Astrocyte (in vitro differentiated cells and primary cell): Measurements from ENCODE around the gene PDE6H. TPM values are rescaled to one million over a fixed set of nuclear protein-coding genes. Genes with fewer than 3 reads are reported as not detected.

Experiments used
- DNase-seq: peaks from one replicate; pipeline ENCODE4 v3.0.0-alpha.2; 2010; ENCODE audit warnings: low read depth
- FAIRE-seq: peaks from 2 replicates; lab custom pipeline; 2011; peaks lifted over from hg19 to GRCh38; lab: Jason Lieb, UNC
- H2AFZ ChIP-seq: 2 replicates; pipeline ENCODE4 v1.6.0; 2012; ENCODE audit warnings: low read depth, low read length, inconsistent platforms
- H3K27ac ChIP-seq: 2 replicates; pipeline ENCODE4 v1.5.1; 2011; ENCODE audit warnings: low read depth, low read length, inconsistent platforms
- H3K27me3 ChIP-seq: 2 replicates; pipeline ENCODE4 v1.6.0; 2011; ENCODE audit warnings: low read length, inconsistent platforms; ENCODE audit not compliant: insufficient read depth
- H3K36me3 ChIP-seq: 2 replicates; pipeline ENCODE4 v1.5.1; 2011; ENCODE audit warnings: low read length, inconsistent platforms; ENCODE audit not compliant: insufficient read depth
- H3K4me1 ChIP-seq: 2 replicates; pipeline ENCODE4 v1.5.1; 2011; ENCODE audit warnings: low read length, inconsistent platforms; ENCODE audit not compliant: insufficient read depth
- H3K4me2 ChIP-seq: 2 replicates; pipeline ENCODE4 v1.6.0; 2012; ENCODE audit warnings: low read length, inconsistent platforms
- H3K4me3 ChIP-seq: 2 replicates; pipeline ENCODE4 v1.5.1; 2011; ENCODE audit warnings: low read depth, mild to moderate bottlenecking, low read length, inconsistent platforms; ENCODE audit not compliant: insufficient read depth
- H3K79me2 ChIP-seq: 2 replicates; pipeline ENCODE4 v1.6.0; 2012; ENCODE audit warnings: mild to moderate bottlenecking, low read length, inconsistent platforms; ENCODE audit not compliant: insufficient read depth
- H3K9ac ChIP-seq: 2 replicates; pipeline ENCODE4 v1.6.0; 2012; ENCODE audit warnings: mild to moderate bottlenecking, low read length, inconsistent platforms
- H3K9me3 ChIP-seq: 2 replicates; pipeline ENCODE4 v1.5.1; 2012; ENCODE audit warnings: low read depth, mild to moderate bottlenecking, low read length, inconsistent platforms; ENCODE audit not compliant: insufficient read depth
- H4K20me1 ChIP-seq: 2 replicates; pipeline ENCODE4 v1.6.0; 2012; ENCODE audit warnings: low read length, inconsistent platforms; ENCODE audit not compliant: insufficient read depth
- H3K27ac Mint-ChIP-seq: one replicate; pipeline ENCODE4 v1.8.0; 2021; ENCODE audit warnings: mild to moderate bottlenecking, mixed read lengths; ENCODE audit not compliant: unreplicated experiment
- H3K27me3 Mint-ChIP-seq: one replicate; pipeline ENCODE4 v1.8.0; 2021; ENCODE audit warnings: low read depth, mixed read lengths; ENCODE audit not compliant: unreplicated experiment
- H3K36me3 Mint-ChIP-seq: one replicate; pipeline ENCODE4 v1.8.0; 2021; ENCODE audit warnings: low read depth, mixed read lengths; ENCODE audit not compliant: unreplicated experiment
- H3K4me1 Mint-ChIP-seq: one replicate; pipeline ENCODE4 v1.8.0; 2021; ENCODE audit warnings: low read depth, mixed read lengths; ENCODE audit not compliant: unreplicated experiment
- H3K4me3 Mint-ChIP-seq: one replicate; pipeline ENCODE4 v1.8.0; 2021; ENCODE audit warnings: mild to moderate bottlenecking, moderate library complexity, mixed read lengths; ENCODE audit not compliant: unreplicated experiment
- H3K9me3 Mint-ChIP-seq: one replicate; pipeline ENCODE4 v1.8.0; 2021; ENCODE audit warnings: mild to moderate bottlenecking, mixed read lengths; ENCODE audit not compliant: unreplicated experiment
- CTCF ChIP-seq: IDR thresholded peaks from 2 replicates; pipeline ENCODE4 v1.5.1; 2011; ENCODE audit warnings: low read depth, mild to moderate bottlenecking, inconsistent platforms, low read length, moderate library complexity; ENCODE audit not compliant: insufficient read depth
- EZH2 ChIP-seq: IDR thresholded peaks from 2 replicates; pipeline ENCODE4 v1.6.1; 2012; ENCODE audit warnings: mild to moderate bottlenecking, low read length, inconsistent platforms; ENCODE audit not compliant: insufficient read depth
- total RNA-seq: library from RNA; stranded (reverse); gene quantifications from 2 replicates; pipeline ENCODE4 v1.2.1, GENCODE V29; 2021

PDE6H gene
- total RNA-seq, 1 donor from 2014 or later, result not detected

- DNase-seq (no peak), FAIRE-seq (no peak)
- TF ChIP-seq EZH2 (no peak), CTCF (no peak)
- Mint-ChIP-seq H3K36me3 (no peaks in the 10 kb centered on the region), H3K27me3 (no peaks in the 10 kb centered on the region), H3K4me1 (peaks cover 12% of the 10 kb centered on the region), H3K4me3 (no peak overlapping the region), H3K9me3 (peaks cover 4% of the 10 kb centered on the region), H3K27ac (no peak overlapping the region)
- no peak overlapping the region for H3K27ac ChIP-seq
- no peak overlapping the region for H2AFZ ChIP-seq
- H3K79me2 ChIP-seq, result no peaks in the 10 kb centered on the region
- no peaks in the 10 kb centered on the region for H3K36me3 ChIP-seq
- H3K4me2 ChIP-seq, result no peak overlapping the region
- H3K4me3 ChIP-seq, result no peak overlapping the region
- H4K20me1 ChIP-seq, result no peaks in the 10 kb centered on the region
- H3K9me3 ChIP-seq, result no peaks in the 10 kb centered on the region
- H3K27me3 ChIP-seq, result no peaks in the 10 kb centered on the region
- no peak overlapping the region for H3K9ac ChIP-seq
- H3K4me1 ChIP-seq, result no peaks in the 10 kb centered on the region
These were observed 16.9 kb downstream of the PDE6H start for GRCh38 chr12:14989790-14990189.

- Mint-ChIP-seq H3K4me1 (peaks cover 12% of the 10 kb centered on the region), H3K27me3 (no peaks in the 10 kb centered on the region), H3K36me3 (no peaks in the 10 kb centered on the region), H3K9me3 (peaks cover 4% of the 10 kb centered on the region), H3K27ac (no peak overlapping the region), H3K4me3 (no peak overlapping the region)
- no peak overlapping the region for H2AFZ ChIP-seq
- FAIRE-seq, result peak; percentile 17
- no peaks in the 10 kb centered on the region for H3K79me2 ChIP-seq
- no peaks in the 10 kb centered on the region for H3K9me3 ChIP-seq
- no peak overlapping the region for H3K4me2 ChIP-seq
- no peaks in the 10 kb centered on the region for H3K4me1 ChIP-seq
- TF ChIP-seq CTCF, result no peak
- TF ChIP-seq EZH2, result no peak
- H3K36me3 ChIP-seq, result no peaks in the 10 kb centered on the region
- no peaks in the 10 kb centered on the region for H4K20me1 ChIP-seq
- H3K9ac ChIP-seq, result no peak overlapping the region
- DNase-seq, result no peak
- H3K27me3 ChIP-seq, result no peaks in the 10 kb centered on the region
- H3K4me3 ChIP-seq, result no peak overlapping the region
- H3K27ac ChIP-seq, result no peak overlapping the region
These were observed 18.2 kb downstream of the PDE6H start for GRCh38 chr12:14991069-14991468.

- FAIRE-seq (no peak), DNase-seq (no peak)
- no peak overlapping the region for H3K4me3 ChIP-seq
- Mint-ChIP-seq H3K4me1 (peaks cover 12% of the 10 kb centered on the region), H3K36me3 (no peaks in the 10 kb centered on the region), H3K27me3 (no peaks in the 10 kb centered on the region), H3K9me3 (peaks cover 4% of the 10 kb centered on the region), H3K4me3 (no peak overlapping the region), H3K27ac (peak overlapping the region; percentile 8)
- TF ChIP-seq CTCF (no peak), EZH2 (no peak)
- H3K36me3 ChIP-seq, result no peaks in the 10 kb centered on the region
- no peak overlapping the region for H2AFZ ChIP-seq
- no peaks in the 10 kb centered on the region for H3K27me3 ChIP-seq
- H3K9me3 ChIP-seq, result no peaks in the 10 kb centered on the region
- no peak overlapping the region for H3K9ac ChIP-seq
- H3K27ac ChIP-seq, result no peak overlapping the region
- no peaks in the 10 kb centered on the region for H3K79me2 ChIP-seq
- no peak overlapping the region for H3K4me2 ChIP-seq
- no peaks in the 10 kb centered on the region for H3K4me1 ChIP-seq
- H4K20me1 ChIP-seq, result no peaks in the 10 kb centered on the region
These were observed 19.8 kb downstream of the PDE6H start for GRCh38 chr12:14992673-14993072.
